GM13977 (cell line): ENCODE results near the gene ARPC1A.

Source experiments
- DNase-seq: peaks from one replicate; pipeline ENCODE4 v3.0.0; 2012; ENCODE audit warnings: low spot score
- in situ Hi-C: fragments of 300-500 bp; cut with MboI; formaldehyde crosslinking; loops from one replicate; pipeline ENCODE4 v1.12.0; 2022; ENCODE audit warnings: low sequenced_read_pairs, low pct_unique_long_range_greater_than_20kb, mixed read lengths, inconsistent platforms; ENCODE audit not compliant: unreplicated experiment
- TF ChIP-seq, protein P1 (sequence below): IDR thresholded peaks from 2 replicates; pipeline ENCODE4 v1.5.1; 2012; ENCODE audit warnings: mild to moderate bottlenecking, control low read depth; ENCODE audit not compliant: insufficient read depth; ENCODE audit errors: extremely low read depth, missing control alignments

Gene ARPC1A

DNA sequence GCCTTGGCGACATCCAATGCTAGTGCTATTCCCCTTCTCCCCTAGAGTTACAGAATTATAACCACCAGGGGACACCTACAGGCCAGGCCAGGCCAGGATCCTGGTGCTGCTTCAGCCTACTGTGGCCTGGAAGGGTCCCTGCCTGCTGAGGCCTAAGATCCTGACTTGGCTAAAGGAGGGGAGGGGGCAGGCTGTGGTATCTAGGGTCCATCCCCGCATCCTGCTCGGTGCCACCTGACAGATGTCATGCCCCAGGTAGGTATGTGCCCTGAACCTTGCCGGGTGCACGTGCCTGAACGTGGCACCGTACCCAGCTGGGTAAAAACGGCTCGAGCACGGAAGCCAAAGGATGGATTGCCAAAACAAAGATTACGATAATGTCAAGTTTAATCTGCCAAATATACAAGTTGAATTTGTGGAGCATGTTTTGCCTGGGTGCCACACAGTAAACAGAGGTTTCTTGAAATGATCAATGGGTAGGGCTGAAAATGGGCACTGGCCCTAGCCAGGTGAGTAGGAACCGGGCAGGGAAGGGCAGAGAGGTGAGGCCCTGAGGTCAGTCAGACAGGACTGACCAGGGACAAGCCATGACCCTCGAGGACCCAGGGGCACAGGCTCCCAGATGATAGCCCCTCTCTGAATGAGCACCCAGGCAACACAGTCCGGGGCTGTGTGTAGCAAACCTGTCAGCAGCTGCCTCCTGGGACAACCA, 70.1 kb downstream of the ARPC1A start:
- no peak for DNase-seq
- in situ Hi-C loops, result no loop called here
- TF ChIP-seq, protein P1, sequence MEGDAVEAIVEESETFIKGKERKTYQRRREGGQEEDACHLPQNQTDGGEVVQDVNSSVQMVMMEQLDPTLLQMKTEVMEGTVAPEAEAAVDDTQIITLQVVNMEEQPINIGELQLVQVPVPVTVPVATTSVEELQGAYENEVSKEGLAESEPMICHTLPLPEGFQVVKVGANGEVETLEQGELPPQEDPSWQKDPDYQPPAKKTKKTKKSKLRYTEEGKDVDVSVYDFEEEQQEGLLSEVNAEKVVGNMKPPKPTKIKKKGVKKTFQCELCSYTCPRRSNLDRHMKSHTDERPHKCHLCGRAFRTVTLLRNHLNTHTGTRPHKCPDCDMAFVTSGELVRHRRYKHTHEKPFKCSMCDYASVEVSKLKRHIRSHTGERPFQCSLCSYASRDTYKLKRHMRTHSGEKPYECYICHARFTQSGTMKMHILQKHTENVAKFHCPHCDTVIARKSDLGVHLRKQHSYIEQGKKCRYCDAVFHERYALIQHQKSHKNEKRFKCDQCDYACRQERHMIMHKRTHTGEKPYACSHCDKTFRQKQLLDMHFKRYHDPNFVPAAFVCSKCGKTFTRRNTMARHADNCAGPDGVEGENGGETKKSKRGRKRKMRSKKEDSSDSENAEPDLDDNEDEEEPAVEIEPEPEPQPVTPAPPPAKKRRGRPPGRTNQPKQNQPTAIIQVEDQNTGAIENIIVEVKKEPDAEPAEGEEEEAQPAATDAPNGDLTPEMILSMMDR, result no peak

DNA sequence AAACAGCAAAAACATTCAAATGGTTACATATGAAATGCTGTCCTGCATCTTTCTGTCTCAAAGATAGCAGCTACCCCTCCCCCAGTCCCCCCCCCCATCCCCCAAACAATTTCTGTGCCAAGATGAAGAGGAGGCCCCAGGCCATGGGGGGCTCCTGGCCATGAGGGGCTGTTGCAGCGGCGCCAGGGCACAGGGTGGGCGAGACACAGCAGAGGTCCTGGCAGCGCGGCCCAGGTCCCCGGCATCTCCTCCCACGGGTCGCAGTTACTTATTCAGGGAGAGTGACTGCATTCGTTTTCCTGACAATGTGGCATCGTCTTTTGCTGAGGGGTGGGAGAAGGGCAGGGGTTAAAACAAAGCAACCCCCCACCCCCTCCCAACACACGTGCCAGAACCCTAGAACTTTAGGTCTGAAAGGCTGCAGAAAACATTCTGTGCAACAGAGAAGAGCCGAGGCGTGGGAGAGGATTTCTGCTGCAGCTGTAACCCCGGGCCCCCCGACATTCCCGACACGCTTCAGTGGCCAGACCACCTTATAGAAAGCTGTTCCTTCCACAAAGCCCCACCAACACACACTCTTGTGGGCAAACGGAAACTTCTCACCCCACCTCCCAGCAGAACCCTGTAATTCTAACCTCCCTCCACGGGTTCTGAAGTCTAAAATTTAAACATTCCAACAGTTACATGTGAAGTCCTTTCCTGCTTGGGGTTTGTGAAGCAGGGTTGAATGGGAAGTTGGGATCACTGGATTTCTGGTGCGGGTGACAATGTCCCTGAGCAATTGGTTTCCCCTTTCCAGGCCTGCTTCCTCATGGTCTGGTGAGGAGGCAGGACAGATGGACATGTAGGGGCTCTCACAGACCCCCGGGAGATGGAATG, 71.0 kb downstream of the ARPC1A start:
- DNase-seq, result no peak
- TF ChIP-seq, protein P1, result no peak
- in situ Hi-C loops, result no loop called here

DNA sequence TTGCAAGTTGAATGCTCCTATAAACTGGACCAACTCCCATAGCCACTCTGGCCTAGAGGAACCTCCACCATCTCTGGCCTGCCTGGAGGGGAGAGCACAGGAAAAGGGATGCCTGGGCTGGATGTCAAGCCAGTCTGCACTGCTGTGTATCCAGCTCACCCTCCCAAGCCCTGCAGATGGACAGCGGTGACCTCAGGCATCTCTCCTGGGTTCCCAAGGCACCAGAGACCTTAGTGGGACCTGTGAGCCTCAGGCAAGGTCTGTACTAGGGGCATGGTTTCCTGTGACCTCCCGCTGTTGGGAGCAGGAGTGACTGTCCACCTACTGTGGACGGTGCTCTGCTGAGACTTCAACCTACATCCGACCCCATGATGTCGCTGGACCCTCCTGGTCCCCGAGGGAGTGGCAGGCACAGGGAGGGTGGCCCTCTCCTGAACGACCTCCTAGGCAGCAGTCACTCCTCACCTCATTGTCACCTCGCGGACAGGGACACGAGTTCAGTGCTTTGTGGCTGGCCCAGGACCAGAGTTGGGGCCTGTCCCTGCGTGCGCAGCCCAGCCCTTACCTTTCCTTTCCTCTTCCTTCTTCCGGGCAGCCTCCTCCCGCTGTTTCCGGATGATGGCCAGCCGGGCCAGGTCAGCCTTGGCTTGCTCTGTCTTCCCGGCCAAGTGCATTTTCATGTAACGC, 71.7 kb downstream of the ARPC1A start:
- TF ChIP-seq, protein P1, result no peak
- in situ Hi-C loops, result no loop called here
- no peak for DNase-seq

DNA sequence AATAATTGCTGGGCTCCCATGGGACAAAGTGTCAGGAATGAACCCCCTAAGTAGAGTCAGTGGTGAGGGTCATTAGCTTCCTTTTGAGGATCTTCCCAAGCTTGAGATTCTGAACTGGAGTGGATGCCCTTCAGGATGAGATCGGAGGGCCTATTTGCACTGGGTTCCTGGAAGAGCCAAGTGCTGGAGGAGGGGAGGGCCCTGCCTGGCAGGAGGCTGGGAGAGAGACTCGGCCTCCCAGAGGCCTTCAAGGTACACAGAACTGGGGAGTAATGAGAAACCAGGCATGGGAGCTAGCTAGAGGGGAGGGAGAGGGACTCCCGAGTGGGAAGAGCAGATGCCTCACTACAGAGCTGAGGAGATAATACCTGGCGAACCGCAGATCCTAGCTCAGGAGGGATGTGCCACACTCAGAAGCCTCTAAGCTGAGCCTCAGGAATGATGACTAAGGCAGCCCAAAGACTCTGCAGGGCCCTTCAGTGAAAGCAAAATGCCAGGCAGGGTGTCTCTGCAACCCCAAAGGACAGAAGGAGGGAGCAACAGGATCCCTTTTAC, 73.3 kb downstream of the ARPC1A start:
- in situ Hi-C loops, result no loop called here
- DNase-seq, result no peak
- TF ChIP-seq, protein P1, result no peak

DNA sequence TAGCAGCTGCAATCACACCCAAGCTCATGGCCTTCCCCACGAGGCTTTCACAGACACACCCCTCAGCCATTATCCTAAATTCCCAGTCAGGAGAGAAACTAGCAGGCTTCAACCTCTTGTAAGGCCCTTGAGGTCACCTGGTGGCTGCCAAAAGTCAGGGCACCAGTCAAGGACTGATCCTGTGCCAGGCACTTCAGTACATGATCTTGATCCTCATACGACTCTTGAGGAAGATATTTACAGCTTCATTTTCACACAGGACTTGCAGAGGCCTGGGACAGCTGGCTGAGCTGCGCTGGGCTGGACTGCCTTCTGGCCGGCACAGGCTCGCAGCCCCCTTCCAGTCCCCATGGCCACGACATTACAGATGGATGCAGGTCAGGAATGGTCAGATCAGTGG, 73.9 kb downstream of the ARPC1A start:
- no peak for DNase-seq
- in situ Hi-C loops, result no loop called here
- TF ChIP-seq, protein P1, result no peak

DNA sequence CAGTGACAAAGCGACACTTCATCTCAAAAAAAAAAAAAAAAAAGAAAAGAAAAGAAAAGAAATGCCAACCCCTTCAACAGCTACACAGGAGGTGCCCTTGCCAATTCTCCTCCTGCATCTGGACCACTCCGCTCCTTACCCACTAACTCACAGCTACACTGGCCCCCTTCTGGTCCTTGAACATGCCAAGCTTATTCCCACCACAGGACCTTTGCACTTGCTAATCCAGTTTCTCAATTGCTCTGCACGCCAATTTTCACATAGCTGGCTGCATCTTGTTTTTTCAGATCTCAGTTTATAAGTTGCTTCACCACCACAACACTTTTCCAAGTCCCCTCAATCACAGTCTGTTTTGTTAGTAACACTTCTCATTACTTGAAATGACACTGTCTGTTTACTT, 77.2 kb downstream of the ARPC1A start:
- DNase-seq, result no peak
- TF ChIP-seq, protein P1, result no peak
- in situ Hi-C loops, result no loop called here
